ENCODE data around the gene UTS2R. TPM values are rescaled to one million over a fixed set of nuclear protein-coding genes. Genes with fewer than 3 reads are reported as not detected.
A peak's percentile ranks its signal among the peaks of the same experiment; 100 is the strongest.

The UTS2R gene
- not detected for total RNA-seq

DNA sequence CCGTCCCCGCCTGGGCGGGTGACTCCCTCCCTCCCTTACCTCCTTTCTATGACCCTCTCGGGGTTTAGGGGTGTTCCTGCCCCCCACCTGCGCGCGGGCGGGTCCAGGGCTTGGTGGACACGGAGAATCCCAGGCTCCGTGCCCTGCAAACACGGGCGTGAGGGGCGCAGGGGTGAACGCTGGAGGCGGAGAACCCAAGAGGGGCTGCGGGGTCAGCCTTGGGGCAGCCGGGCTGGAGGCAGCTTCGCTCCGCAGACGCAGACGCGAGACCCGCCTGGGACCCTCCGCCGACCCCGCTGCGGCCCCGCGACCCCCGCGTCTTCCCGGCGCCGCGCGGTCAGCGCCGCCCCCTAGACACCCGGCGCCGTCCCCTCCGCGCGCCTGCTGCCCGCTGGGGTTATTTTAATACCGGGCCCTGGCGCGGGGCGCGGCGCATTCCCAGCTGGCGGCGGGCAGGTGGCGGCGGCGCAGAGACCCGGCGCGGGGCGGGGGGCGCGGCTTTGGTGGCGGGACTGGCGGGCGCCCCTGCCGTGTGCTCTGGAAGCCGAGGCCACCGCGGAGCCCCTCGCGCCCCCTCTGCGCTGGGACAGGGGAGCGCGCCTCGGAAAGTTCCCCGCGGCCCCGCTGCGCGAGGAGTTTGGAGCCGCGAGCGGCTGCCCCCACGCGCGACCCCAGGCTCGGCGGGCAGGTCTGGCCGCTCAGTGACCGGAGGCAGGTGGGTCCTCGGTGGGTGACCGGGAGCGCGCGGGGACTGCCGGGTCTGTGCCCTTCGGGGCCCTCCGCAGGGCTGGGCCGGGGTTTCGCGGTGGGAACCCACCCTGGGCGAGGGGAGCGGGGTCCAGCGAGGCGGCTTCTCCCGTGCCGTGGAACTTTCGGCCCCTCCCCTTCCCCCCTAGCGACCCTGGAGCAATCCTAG lies at the start of gene UTS2R:
UTS2R (plus strand) TSS at position 433 of the 916 bp plus-strand sequence. CDS start 2,560 bp downstream, outside the sequence.
- no peaks in the 10 kb centered on the region for H3K9me3 ChIP-seq
- WGBS: 4% methylated on average over 14 of the region's 109 CpGs
- H3K27ac ChIP-seq: no peak within 1 kb of the TSS
- H3K36me3 ChIP-seq: no peaks in the 10 kb centered on the region
- peak within 1 kb of the TSS; percentile 42 for H3K4me3 ChIP-seq
- H3K4me1 ChIP-seq: peaks cover 23% of the 10 kb centered on the region
- peaks cover 73% of the 10 kb centered on the region for H3K27me3 ChIP-seq
- no peak for TF ChIP-seq EP300 (IDR thresholded peaks at IDR 0.05)
- TF ChIP-seq, protein P1, sequence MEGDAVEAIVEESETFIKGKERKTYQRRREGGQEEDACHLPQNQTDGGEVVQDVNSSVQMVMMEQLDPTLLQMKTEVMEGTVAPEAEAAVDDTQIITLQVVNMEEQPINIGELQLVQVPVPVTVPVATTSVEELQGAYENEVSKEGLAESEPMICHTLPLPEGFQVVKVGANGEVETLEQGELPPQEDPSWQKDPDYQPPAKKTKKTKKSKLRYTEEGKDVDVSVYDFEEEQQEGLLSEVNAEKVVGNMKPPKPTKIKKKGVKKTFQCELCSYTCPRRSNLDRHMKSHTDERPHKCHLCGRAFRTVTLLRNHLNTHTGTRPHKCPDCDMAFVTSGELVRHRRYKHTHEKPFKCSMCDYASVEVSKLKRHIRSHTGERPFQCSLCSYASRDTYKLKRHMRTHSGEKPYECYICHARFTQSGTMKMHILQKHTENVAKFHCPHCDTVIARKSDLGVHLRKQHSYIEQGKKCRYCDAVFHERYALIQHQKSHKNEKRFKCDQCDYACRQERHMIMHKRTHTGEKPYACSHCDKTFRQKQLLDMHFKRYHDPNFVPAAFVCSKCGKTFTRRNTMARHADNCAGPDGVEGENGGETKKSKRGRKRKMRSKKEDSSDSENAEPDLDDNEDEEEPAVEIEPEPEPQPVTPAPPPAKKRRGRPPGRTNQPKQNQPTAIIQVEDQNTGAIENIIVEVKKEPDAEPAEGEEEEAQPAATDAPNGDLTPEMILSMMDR (IDR thresholded peaks at IDR 0.05): no peak
- no peak for TF ChIP-seq POLR2A (IDR thresholded peaks at IDR 0.05)
- no peak for TF ChIP-seq POLR2AphosphoS5 (IDR thresholded peaks at IDR 0.05)
- DNase-seq (ENCODE audit: low spot score in 2 of 2): no peak

DNA sequence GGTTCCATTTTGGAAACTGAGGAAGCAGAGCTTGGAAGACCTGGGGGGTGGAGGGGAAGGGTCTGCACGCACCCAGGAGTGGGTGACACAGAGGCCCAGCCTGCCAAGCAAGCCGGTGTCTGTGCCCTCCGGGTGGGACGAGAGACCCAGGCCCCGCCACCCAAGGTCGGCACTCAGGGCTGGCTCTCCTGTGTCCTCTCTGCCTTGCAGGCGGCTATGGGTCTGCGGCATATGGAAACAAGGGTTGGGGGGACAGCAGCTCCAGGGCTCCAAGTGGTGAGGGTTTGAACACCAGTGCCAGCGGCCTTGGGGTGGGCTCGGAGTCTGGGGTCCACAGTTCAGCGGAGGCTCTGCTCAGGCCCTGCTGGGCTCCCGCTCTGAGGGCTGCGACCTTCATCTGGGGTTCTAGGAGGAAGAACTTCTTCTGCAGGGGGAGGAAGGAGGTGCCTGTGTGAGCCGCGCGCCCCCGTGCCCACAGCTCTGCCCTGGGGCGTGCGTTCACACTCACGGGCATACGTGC lies 49.6 kb upstream of the UTS2R start:
- H3K27ac ChIP-seq: no peak overlapping the region
- H3K27me3 ChIP-seq: peaks cover 38% of the 10 kb centered on the region
- DNase-seq (ENCODE audit: low spot score in 2 of 2): no peak
- no peaks in the 10 kb centered on the region for H3K36me3 ChIP-seq
- no peak overlapping the region for H3K4me3 ChIP-seq
- H3K4me1 ChIP-seq: peaks cover 23% of the 10 kb centered on the region
- 79% methylated on average over 18 of the region's 21 CpGs for WGBS
- H3K9me3 ChIP-seq: no peaks in the 10 kb centered on the region
- TF ChIP-seq EP300 (IDR thresholded peaks at IDR 0.05) (no peak), POLR2A (IDR thresholded peaks at IDR 0.05) (no peak), POLR2AphosphoS5 (IDR thresholded peaks at IDR 0.05) (no peak)
- TF ChIP-seq, protein P1 (IDR thresholded peaks at IDR 0.05): no peak

DNA sequence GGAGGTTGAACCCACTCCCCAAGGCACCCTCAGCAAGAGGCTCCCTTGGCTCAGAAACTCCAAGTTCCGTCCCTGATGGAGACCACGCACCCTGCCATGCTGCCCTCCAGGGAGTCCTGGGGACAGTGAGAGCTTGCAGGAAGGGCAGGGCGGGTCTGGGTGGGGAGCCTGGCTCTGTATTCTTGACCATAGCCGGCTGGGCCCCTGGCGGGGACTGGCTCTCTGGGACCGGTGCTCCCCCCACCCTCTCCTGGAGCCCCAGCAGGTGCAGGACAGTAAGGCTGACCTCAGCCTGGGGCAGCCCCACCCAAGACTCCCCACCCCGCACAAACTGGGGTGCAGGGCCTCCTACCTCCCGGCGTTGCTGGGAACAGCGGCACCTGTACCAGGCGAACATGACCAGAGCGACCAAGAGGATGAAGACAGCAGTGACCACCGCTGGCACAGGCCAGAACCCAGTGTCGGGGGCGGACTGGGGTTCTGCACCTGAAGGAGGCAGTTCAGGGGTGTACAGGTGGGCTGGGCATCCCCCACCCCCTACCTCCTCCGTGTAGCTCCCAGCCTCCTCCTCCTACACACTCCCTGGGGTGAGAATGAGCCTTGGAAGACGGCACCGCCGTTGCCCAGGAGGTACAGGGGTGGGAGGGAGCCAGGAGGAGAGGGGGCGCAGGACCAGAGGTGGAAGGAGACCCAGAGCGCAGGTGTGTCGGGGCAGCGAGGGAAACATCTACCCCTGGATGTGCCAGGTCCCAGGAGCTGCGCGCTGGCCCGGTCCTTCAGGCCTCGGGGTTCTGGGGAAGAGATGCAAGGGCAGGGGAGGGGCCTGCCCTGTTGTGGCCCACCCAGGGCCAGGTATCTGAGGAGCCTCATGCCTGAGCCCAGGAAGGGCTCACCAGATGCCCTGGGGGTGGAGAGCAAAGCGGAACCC lies 48.8 kb upstream of the UTS2R start:
- no peaks in the 10 kb centered on the region for H3K36me3 ChIP-seq
- peaks cover 24% of the 10 kb centered on the region for H3K4me1 ChIP-seq
- 83% methylated on average over 11 of the region's 28 CpGs for WGBS
- no peak overlapping the region for H3K27ac ChIP-seq
- peaks cover 35% of the 10 kb centered on the region for H3K27me3 ChIP-seq
- H3K9me3 ChIP-seq: no peaks in the 10 kb centered on the region
- TF ChIP-seq, protein P1 (IDR thresholded peaks at IDR 0.05): no peak
- TF ChIP-seq POLR2AphosphoS5 (IDR thresholded peaks at IDR 0.05) (no peak), POLR2A (IDR thresholded peaks at IDR 0.05) (no peak), EP300 (IDR thresholded peaks at IDR 0.05) (no peak)
- DNase-seq (ENCODE audit: low spot score in 2 of 2): no peak
- H3K4me3 ChIP-seq: no peak overlapping the region

DNA sequence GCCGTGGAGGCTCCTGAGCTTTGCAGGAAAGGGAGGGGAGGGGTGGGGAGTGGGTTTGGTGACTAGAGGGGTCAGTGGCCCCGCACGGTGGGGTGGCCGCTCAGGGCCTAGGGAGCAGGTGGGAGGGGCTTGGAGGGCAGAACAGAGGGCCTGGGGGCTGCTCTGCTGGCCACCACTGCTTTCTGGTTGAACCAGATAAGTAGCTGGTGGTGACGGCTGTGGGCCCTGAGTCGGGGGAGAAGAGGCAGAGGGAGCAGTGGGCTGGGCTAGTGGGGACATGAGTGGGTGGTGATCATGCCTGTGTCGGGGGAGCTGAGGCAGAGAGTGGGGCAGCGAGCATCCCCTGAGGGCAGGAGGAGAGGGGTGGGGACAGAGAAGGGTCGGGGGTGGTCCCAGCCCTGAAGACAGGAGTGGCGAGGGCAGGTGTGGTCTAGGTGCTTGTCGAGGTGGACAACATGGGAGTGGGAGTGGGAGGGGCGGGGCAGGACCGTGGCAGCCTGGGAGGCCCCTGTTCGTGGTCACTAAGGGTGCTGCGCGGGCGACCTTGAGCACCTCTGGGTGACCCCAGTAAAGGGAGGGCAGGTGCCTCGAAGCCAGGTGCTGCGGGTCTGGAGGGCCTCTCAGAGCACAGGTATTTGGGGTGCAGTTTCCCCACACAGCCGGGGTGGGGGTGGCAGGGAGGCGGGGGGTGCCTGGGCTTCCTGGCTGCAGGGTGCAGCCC lies 47.9 kb upstream of the UTS2R start:
- no peaks in the 10 kb centered on the region for H3K36me3 ChIP-seq

More for the DNA sequence above, 47.9 kb upstream of the UTS2R start:
- peaks cover 30% of the 10 kb centered on the region for H3K4me1 ChIP-seq
- no peak for DNase-seq (ENCODE audit: low spot score in 2 of 2)
- peaks cover 35% of the 10 kb centered on the region for H3K27me3 ChIP-seq
- 69% methylated on average over 20 of the region's 21 CpGs for WGBS
- H3K9me3 ChIP-seq: no peaks in the 10 kb centered on the region
- TF ChIP-seq POLR2A (IDR thresholded peaks at IDR 0.05): no peak
- H3K27ac ChIP-seq: no peak overlapping the region
- H3K4me3 ChIP-seq: no peak overlapping the region

Data from suprapubic skin (tissue), 4 donors.